ENCODE results near the gene FHL3.

The FHL3 gene, protein sequence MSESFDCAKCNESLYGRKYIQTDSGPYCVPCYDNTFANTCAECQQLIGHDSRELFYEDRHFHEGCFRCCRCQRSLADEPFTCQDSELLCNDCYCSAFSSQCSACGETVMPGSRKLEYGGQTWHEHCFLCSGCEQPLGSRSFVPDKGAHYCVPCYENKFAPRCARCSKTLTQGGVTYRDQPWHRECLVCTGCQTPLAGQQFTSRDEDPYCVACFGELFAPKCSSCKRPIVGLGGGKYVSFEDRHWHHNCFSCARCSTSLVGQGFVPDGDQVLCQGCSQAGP

DNA sequence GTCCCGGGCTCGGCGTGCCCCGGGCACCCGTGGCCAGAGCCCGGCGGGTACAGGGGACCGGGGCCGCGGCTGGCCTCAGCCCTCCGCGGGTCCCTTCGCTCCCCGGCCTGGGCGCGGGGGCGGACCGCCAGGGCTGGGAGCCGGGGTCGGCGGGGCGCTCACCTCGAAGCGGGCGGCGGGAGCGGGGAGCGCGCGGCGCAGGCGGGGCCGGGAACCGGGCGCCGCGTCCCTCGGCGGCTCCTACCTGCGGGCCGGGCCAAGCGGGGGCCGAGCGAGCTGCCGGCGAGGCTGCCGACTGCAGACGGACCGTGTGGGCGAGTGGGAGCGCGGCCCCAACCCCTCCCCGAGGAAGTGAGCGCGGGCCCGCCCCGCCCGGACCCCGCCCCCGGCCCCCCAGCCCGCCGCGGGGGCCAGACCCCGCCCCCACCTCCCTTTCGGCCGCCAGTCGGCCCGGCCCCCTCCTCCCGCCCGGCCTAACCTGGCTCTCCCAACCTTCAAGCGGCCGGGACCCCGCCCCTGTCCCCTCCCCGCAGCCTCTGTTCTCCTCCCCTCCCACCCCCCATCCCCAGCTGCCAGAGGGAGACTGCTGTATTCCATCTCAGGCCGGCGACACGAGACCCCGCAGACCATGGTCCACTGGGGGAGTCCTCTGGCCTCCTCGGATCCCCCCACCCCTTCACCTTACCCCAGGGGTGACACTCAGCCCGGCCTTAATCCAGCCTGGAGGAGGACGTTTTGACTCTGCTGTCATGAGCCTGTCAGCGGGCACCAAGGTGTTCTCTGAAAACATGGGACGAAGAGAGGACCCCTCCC, at the start of gene FHL3:
Gene FHL3, minus strand, starts transcription at position 320 of the 813 bp plus-strand sequence. CDS start 6,102 bp downstream, outside the sequence.
- DNase-seq (ENCODE audit: low spot score): peak; percentile 32

DNA sequence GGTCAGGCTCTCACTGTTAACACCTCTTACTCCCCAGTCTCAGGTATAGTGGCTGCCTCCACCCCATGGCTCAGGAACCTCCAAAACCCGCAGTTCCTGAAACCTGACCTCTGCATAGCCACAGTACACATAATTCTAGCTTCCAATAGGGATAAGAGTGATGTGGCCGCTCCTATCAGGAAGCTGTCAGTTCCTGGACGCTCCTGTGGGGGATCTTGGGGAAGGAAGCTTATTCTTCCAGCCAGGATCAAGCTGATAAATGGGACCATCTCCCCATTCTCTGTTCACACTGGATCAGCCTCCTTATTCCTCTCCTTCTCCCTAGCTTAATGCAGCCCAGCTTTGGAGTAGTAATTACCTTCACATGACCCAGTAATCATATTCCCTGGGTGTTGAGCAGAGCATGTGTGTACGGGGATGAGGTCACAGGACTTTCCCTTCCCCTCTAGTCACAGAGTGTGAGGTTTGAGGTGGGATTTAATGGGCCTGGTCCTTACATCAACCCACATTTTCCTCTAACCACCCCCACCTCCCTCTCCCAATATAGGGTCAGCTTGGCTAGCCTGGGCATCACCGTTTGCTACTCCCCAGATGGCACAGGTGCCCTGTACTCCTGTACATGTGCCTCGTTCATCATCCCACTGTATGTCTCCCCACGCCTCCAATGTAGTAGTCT, 48.2 kb upstream of the FHL3 start:
- no peak for DNase-seq (ENCODE audit: low spot score)

DNA sequence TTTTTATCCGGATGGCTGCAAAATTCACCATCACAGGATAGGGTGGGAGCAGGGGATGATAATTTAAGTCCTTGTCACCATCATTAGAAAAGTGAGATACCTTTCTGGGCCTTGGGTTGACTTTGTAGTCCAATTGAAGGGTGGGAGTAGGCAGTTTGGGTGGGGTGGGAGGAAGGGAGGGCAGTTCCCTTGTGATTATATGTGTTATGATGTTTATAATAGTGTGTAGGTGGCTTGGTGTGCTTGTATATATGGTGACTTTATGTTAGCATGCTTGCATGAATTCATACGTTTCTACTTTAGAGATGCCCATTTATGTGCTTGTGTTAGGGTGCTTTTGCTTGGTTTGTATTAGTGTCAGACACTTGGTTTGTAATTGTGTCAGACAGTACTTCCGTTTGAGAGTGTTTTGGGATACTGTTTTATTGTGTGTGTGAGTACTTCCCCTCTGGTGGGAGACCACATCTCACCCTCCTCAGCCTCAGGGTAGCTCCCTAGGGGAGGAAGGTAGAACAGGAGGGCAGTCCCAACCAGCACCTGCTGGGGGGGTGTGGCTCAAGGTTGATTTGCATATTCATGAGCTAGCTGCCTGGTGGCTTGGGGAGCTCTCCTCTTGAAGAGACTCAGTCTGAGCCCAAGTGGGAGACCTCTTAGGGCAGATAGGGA, 47.6 kb upstream of the FHL3 start:
- DNase-seq (ENCODE audit: low spot score): peak; percentile 7

DNA sequence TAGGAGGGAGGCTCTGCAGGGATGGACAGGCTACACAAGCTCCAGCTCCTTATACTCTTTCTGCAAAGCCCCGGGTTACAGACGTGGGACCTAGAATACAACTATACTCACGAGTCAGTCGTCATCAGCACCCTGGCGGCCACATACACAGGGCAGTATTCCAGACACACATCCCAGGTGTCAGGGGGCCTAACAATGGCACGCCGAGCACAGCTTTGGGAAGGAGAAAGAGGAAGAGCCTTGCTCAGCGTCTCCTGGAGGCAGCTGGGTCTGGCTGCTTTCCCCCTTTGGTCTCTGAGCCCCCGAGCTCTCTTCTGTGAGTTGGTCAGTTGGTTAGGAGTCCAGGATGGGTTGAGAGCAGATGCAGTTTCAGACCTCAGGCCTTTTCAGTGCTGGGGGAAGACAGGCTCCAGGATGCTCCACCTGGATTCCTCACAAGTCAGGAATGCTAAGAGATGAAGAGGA, 45.8 kb upstream of the FHL3 start:
- DNase-seq (ENCODE audit: low spot score): no peak

DNA sequence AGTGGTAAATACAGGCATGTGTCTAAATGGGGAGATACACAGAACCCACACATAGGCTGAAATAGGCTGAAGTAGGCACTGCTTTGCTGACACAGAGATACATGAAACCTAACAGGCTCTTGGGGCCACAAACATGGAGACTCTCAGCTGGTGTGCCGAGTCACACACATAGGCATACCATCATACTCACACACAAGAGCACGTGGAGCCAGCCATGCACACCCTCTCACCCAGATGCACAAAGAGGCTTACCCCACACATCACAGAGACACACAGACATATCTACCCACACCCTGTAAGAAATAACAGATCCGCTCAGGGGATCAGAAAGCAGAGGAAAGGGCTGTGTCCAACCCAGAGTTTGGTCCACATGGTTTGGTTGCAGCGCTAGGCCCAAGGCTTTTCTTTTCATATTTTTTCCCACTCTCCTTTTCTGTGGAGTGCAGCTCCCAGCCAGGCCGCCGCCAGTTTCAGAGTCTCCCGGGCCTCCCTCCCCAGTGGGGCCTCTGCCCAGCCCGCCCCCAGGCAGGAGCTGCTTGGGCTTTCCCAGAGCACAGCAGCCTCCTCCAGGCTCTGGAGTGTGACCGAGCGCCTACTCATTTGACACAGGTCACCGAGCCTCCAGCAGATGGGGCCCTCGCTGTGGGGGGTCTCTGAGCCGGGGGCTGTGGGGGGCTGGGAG, 45.2 kb upstream of the FHL3 start:
- no peak for DNase-seq (ENCODE audit: low spot score)

DNA sequence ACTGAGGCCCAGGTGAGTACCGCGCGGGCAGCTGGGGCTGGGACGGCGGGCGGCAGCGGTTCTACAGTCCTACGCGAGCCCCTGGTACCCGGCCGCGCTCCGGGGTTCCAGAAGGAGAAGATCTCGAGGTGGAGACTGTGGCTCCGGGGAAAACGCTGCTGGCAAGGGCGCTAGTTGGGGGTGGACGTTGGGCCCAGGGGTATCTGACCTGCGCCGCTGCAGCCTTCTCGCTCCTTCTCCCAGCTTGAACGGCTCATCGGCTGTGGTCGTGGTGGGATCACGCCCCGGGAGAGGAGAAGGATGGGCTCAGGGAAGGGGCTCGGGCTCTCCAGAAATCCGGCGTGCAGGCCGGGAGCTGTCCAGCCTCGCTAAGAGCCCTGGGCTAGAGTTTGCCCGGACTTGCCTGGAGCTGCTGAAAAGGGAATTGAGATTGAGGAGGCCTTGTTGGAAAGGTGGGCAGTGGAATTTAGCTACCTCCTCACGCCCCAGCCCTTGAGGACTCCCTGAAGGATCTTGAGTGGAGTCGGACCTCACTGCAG, 42.4 kb upstream of the FHL3 start:
- no peak for DNase-seq (ENCODE audit: low spot score)

DNA sequence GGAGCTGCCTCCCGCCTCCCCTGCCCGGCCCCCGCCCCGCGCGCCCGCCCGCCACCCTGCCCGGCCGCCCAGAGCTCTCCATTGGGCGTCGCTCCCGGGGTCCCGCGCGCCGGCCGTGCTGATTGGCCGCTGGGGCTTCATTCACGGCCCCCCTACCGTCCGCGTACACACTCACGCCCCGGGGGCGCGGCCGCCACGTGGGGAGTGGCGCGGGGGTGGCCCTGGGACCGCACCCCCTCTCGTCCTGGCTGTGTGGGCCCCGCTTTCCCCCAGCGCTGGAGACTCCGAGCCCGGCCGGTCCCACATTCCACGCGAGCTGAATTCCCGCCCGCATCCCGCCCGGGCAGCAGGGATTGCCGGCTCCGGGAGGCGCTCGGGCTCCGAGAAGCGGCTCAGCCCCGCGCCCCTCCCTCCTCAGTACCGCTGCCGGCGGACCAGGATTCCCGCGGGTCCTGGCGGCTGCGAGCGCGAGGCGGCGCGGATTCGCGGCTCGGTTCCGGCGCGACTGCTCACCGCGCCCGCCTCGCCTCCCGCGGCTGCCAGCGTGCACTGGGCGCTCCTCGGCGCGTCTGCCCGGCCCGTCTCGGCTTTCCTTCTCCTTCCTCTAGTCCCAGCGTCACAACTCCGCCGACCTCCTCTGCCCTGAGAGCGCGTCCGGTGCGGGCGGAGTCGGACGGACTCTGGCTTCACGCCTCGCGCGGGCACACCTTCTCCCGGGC, 41.7 kb upstream of the FHL3 start:
- DNase-seq (ENCODE audit: low spot score): peak; percentile 83

DNA sequence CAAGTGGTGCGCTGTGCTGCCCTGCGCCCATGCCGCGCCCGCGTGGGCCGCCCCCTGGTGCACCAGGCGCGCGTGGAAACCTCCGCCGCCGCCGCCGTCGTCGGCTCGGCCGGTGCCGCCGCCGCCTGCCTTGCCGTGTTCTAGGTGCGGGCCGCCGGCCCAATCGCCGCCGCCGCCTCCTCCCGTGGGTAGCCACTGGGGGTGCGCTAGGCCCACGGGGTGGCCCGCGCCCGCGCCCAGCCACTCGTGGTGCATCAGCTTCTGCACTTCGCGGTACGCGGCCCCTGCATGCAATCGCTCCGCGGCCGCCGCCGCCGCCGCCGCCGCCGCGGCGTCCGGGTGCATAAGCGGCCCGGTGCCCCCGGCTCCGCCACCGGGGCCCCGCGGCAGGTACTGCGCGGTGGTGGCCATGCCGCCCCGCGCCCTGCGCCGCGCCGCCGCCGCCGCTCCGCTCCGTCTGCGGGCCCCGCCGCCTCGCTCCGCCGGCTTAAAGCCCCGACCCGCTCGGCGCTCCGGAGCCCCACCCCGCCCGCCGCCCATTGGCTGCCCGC, 41.1 kb upstream of the FHL3 start, which contains the start of gene POU3F1:
Gene POU3F1, minus strand, starts transcription at position 461 of the 551 bp plus-strand sequence. Its CDS starts 50 bp downstream, at position 411.
- DNase-seq (ENCODE audit: low spot score): no peak

DNA sequence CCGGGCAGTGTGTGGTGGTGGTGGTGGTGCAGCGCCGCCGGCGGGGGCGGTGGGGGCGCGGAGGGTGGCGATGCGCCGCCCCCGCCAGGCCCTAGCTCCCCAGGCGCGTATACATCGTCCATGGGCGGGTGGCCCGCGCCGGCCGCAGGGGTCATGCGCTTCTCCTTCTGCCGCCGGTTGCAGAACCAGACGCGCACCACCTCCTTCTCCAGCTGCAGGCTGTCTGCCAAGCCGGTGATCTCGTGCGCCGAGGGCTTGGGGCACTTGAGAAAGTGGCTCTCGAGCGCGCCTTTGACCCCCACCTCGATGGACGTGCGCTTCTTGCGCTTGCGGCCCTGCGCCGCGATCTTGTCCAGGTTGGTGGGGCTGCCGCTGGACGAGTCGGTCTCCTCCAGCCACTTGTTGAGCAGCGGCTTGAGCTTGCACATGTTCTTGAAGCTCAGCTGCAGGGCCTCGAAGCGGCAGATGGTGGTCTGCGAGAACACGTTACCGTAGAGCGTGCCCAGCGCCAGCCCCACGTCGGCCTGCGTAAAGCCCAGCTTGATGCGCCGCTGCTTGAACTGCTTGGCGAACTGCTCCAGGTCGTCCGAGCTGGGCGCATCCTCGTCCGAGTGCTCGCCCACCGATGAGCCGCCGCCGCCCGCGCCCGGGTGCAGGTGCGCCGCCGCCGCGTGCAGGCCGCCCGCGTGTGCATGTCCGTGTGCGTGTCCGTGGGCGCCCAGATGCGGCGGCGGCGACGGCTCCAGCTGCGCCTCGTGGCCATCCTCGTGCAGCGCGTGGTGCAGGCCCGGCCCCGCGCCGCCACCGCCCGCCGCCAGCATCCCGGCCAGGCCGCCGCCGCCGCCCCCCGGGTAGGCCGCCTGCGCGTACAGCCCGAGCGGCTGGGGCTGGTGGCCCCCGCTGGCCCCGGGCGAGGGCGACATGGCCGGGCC, 40.4 kb upstream of the FHL3 start:
- DNase-seq (ENCODE audit: low spot score): no peak

DNA sequence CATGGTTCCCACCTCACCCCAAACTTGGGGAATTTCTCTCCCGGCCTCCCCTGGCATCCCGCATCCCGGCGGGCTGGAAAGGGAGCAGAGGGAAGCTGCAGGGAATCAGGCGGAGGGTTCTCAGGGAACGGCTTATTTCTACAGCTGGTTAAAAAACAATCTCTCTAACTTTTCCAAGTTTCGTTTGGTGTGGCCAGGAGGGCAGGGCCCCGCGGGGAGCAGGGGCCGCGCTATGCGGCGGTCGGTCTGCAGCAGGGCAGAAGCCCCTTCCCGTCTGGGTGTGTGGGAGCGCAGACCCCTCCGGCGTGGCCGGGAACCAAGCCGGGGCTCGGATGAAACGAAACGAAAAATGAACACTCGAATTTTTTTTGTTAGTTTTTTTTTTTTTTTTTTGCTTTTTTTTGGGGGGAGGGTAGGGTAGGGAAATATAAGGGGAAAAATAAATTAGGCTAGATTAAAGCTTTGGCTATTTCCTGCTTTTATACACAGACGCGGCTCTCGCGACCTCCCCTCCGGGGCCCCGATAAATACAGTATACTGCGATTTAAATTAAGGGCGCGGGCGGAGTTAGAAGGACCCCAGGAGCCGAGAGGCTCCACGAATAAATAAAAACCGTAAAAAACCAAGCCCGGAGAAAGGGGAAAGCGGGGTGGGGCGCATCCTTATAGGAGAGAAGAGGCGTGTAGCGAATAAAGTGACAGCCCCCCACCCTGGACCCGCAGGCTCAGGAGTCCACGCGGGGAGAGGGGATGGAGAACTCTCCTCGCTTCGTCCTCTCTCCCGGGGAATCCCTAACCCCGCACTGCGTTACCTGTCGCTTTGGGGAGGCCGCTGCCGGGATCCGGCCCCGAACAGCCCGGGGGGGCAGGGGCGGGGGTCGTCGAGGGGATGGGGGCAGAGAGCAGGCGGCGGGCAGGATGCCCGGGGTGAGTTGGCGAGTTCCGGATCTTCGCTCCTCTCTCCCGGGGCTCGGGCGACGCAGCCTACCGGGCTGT, 39.2 kb upstream of the FHL3 start:
- no peak for DNase-seq (ENCODE audit: low spot score)

DNA sequence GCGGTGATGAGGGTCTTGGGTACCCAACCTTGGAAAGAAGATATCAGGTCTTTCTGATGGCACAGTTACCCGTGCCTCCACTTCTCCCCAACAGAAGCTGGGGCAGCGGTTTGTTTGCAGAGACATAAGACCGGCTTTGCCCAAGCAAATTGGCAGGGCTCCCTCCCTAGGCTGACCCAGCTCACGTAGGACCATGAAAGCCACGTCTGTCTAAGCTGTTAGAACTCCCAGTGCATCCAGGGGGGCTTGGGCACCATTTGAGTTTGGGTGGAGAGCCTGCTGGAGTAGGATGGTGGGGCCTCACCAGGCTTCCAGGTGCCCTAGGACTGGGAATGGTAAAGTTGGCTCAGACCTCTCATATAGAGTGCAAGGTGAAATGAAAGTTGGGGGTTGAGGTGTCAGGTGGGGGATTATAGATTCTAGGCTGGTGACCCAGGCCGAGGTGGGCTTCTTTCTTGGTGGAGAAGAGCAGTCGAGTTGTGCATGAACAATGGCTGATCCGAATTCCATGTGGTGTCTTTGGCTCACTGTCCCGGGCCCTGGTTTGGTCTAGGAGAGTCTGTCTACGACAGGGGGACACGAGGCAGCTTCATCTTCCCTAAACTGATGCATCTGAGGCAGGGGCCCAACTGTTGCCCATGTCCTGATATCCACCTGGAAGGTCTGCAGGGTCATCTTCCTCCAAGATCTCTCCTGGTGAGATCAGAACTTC, 37.9 kb upstream of the FHL3 start:
- no peak for DNase-seq (ENCODE audit: low spot score)

DNA sequence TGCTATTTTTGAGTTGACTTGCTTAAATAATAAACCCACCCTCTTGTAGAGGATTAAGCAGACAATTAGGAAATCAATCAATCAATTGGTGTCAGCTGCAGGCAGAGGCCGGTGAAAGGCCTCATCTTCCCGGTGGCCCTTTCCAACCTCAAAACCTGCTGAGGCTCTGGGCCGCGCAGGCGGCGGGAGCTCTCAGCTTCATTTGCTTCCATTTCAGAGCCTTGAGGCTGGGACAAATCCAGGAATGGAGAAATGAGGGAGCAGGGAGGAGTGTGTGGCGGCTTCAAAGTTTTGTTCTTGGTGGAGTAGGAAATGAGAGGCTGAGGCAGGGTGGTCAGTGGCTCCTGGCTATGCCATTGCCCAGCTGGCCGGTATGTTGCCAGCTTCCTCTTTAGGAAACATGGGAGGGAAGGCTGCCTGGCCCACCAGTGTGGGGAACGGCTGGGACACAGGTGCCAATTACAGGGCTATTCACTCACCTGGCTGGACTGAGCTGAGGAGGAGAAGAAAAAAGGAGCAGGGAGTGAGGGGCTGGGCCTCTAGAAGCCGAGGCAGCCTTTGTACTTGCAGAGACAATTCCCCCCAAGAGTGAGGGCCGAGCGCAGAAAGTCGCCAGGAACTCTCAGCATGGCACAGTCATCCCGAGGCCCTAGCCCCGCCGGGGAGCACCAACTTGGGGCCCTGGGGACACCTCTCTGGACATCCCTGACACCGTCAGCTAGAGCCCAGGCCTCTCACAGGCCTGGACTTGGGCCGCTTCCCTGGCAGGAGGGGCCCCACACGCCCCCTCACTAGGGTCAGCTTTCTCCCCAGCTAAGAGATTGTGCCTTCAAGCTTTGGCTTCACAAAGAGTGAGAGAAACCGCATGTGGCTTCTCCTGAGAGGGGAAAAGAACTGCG, 36.9 kb upstream of the FHL3 start:
- no peak for DNase-seq (ENCODE audit: low spot score)

DNA sequence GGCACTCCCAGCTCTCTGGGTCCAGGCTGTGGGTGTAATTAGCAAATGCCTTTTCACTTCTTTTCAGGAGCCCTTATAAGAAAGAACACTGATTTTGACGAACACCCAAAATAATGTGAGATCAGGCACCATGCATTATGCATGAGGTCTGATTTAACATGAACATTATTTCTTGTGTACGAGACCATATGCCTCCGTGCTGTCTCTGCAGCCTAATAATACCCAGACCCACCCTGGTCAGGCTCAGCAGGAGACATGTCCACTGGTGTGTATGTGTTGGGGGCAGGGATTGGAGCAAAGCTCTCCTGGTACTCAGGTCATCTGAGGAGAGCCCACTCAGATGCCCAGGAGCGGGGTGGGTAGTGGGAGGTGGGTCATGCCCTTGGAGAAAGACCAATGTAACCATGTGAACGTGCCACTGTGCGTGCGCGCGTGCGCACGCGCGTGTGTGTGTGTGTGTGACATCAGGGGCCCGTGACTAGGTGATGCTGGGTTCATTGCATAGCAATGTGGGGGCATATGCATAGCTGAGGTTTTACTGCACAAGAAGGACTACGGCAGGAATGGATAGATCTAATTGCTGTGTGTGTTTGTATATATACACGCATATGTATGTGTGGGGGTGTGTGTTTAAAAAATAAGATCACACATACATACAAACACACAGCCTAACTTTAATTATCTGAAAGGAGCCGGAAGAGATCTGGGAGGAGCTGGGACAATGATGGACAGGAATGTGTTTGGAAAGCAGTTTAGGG, 34.2 kb upstream of the FHL3 start:
- no peak for DNase-seq (ENCODE audit: low spot score)

DNA sequence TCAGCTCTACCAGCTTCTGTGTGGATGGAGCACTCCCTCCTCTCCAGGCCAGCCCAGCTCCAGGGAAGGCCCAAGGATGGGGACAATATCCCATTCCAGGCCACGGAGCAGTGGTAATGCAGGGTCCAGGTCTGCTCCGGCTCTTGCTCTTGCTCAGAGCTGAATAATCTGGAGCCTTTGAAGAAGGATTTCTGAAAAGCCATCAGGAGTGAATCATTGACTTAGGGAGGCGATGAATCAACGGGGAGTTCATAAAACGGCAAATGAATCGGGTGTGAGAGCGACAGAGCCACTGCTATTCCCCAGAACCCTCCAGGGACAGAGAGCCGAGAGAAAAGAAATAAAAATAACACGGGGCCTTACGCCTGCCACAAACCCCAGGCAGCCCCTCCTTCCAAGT, 33.5 kb upstream of the FHL3 start:
- no peak for DNase-seq (ENCODE audit: low spot score)

DNA sequence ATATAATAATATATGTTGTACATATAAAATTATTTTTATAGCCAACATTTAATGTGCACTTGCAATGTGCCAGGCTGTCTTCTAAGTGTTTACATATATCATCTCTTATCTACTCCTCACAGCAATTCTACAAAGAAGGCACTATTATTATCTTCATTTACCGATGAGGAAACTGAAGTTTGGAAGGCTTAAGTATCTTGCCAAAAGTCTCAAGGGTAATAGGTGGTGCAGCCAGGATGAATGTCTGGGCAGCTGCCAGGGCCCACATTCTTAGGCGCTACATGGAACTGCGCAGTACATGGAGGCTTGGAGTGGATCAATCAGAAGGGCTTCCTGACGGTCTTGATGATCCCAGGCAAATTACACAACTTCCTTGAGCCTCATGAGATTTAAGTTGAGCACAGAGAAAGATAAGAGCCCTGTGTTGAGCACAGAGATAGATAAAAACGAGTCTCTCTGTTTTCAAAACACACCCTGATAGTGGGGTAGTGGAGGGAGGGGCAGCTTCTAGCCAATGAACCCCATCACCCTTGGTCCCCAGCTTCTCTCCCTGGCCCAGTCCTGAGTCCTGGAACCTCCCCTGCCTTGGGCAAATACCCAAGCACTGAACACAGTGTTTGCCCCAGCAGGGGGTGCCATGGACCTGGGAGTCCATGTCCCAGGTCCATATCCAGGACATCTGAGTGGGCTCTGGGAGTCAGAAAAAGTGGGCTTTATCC, 32.1 kb upstream of the FHL3 start:
- no peak for DNase-seq (ENCODE audit: low spot score)

All from CD4-positive, alpha-beta T cell treated with Interleukin-15 for 4 hours (primary cell).